ENCODE measurements around the gene DNPEP. TPM values are rescaled to one million over a fixed set of nuclear protein-coding genes. Genes with fewer than 3 reads are reported as not detected.

DNPEP gene
- total RNA-seq = 48.9 and 50.9 TPM in 2 replicates

DNA sequence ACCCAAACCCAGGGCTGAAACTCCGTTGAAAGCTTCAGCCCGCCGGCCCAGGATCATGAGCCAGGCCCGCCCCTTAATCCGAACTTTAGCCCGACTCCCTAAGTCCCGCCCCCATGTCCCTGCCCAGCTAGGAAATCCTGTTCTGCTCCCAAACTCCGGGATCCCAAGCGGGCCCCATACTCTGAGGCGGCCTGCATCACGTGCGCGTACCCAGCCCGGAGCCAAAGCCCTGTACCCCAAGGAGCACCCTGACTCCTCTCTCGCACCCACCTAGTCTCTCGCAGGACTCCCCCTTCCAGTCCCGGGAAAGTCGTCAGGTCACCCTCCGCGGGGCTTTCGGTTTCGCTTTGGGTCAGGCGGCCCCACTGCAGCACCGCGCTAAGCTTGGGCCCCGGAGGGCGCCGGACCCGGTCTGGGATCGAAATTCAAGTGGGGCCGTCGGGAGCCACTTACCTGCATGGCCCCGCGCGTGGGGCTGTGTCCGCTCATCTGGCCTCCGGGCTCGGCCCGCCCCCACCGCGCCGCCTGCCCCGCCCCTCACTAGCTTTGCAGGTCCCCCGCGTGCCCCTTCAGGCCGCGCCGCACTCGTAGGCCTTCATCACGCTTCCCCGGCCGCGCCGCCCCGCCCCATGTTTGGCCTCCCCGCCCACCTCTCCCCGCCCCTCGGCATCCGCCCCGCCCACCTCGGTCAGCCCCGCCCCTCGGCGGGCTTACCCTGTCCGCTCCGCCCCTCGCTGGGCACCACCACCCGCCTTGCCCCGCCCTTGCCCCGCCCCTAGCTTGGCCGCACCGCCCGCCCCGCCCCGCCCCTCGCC is at the start of gene DNPEP:
Gene DNPEP, minus strand, starts transcription at position 607 of the 815 bp plus-strand sequence. Its CDS starts 118 bp downstream, at position 489.
- no peak for DNase-seq (ENCODE audit: extremely low read depth, low read depth, low spot score)

DNA sequence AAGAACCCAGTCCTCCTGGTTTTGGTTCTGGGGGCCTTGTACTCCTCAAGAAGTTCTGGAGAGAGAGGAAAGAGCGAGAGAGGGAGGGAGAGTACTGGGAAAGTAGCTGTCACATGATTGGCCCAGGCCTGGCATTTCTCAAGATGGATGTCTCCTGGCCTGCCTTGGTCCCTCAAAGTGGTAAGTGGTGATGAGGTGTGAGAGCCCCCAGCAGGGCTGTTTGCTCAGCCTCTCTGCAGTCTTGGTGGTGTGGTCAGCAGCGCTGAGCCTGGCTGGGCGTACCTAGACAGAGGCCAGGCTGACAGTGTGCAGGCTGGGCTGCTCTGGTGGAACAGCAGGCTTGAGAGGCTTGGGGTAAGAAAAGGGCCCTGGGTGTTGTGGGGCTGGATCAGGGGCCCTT is 49.4 kb upstream of the DNPEP start:
- DNase-seq (ENCODE audit: extremely low read depth, low read depth, low spot score) = no peak

DNA sequence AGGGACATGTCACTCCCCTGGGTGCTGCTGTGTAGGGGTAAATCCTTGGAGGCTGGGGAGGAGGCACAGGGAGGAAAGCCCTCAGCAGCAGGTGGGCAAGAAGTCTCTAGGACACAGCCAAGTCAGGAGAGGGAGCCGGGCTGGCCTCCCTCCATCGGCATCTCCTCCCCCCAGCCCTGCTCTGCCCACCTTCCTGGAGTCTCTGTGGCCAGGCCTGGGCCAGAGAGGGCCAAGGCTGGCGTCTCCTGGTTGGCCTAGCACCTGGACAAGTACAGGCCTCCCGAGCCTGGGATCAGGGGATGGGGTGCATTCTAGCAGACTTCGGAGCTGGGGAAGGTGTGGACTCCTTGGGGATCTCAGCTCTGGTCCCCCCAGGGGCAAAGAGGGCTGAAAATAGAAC is 48.8 kb upstream of the DNPEP start:
- DNase-seq (ENCODE audit: extremely low read depth, low read depth, low spot score) = no peak

DNA sequence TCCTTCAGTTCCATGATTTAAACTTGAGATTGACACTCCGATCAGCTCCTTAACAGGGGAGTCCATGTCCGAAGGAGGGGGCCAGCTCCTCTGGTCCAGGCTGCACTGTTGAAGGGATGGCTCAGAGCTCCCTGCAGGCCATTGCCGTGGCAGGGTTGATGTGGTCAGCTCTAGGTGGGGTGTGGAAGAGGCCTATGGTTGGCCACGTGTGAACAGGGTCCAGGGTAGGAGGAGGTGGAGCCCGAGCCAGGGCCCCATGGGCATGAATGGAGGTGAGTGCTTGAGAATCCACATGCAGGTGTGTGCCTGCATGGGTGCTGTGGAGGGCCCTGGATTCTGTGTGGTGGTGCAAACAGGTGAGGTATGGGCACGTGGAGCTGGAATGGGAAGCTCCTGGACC is 48.0 kb upstream of the DNPEP start:
- no peak for DNase-seq (ENCODE audit: extremely low read depth, low read depth, low spot score)

DNA sequence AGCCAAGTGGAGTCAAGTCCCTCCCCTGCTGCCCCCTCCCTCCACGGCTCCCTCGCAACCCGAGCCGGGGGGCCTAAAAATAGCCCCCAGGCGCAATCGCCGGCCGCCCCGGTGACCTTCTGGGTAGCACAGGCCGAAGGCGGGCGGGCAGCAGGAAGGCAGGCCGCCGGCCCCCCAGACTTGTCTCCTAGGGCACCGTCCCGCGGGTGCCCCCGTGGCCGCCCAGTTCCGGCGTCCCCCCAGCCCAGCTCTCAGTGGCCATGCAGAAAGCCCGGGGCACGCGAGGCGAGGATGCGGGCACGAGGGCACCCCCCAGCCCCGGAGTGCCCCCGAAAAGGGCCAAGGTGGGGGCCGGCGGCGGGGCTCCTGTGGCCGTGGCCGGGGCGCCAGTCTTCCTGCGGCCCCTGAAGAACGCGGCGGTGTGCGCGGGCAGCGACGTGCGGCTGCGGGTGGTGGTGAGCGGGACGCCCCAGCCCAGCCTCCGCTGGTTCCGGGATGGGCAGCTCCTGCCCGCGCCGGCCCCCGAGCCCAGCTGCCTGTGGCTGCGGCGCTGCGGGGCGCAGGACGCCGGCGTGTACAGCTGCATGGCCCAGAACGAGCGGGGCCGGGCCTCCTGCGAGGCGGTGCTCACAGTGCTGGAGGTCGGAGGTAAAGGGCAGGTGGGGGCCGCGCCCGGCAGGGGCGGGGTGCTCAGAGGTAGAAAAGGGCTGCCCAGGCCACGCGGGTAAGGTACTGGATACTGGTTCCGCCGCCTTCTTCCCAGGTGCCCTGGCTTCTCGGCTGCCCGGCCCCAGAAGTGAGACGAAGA is 47.2 kb upstream of the DNPEP start, which contains the start of gene SPEG:
Gene SPEG, plus strand, starts transcription at position 126 of the 808 bp plus-strand sequence. Its CDS starts 135 bp downstream, at position 261.
- no peak for DNase-seq (ENCODE audit: extremely low read depth, low read depth, low spot score)

DNA sequence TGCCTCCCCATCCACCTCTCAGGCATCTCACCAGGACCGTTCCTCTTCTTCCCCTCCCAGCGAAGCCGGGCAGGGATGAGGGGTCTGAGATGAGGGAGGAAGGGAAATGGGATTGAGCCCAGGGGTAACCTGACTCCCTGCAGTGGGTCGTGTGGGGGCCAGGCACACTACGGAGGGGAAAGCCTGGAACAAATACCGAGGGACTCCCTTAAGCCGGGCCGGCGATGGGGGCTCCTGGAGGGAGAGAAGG is 46.7 kb upstream of the DNPEP start:
- no peak for DNase-seq (ENCODE audit: extremely low read depth, low read depth, low spot score)

DNA sequence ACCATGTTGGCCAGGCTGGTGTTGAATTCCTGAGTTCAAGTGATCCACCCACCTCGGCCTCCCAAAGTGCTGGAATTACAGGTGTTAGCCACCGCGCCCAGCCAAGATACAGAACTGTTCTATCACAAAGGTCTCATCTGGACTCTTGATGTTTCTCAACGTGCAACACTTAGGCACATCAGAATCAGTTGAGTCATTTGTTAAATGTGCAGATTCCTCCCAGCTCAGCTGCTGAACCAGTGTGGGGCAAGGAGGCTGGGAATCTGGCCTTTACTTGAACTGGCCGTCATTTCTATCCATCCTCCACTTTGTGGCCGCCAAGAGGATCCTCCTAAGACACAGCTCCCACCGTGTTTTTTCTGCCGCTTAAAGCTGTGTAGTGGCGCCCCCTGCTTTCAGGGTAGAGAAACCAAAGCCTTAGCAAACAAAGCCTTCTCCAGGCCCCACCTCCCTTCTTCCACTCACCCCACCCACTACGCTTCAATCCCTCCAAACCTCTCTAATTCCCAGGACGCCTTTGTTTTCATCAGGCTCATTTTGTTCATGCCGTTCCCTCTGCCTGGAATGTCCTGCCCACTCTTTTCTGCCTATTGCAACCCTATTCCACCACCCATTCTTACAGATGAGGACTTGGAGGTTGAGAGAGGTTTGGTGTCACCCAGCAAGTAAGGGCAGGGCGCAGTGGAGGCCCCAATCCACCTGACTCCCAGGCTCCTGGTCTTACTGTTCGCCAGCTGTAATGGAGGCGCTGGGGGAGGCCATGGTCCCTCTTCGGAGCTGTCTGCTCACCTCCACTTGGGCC is 46.2 kb upstream of the DNPEP start:
- no peak for DNase-seq (ENCODE audit: extremely low read depth, low read depth, low spot score)

DNA sequence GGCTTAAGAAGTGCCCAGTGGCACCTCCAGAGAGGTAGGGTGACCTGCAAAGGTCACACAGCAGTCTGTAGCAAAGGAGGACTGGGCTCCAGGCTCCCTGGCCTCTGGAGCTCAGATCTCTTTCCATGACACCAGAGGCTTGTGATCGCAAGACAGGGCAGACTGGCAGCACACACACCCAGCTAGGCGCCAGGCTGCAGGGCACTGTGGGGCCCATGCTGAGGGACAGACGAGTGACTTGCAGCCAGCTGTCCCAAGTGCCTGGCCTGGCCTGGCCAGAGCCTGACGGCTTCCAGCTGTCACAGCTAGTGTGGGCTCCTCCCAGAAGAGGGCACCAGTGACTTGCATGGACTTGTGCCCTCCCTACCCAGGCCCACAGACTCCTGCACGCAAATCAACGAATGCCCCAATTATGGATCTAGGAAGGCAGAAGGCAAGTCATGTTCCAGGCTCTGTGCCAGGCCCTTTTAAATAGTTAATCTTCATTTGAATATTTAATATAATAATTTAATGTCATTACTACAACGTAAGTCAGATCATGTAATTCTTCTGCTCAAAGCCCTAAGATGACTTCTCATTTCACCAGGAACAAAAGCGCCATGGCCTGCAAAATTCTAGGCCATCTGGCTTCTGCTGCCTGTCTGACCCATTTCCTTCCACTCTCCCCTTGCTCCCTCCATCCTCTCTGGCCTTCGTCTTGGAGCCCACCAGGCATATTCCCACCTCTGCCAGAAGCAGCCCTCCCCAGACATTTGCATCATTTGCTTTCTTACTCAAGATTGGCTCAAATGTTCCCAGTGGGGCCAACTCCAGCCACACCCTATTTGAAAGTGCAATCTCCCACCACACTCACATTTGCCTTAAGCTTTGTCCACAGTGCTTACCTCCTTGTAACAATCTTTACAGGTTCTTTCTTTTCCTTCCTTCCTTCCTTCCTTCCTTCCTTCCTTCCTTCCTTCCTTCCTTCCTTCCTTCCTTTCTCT is 43.2 kb upstream of the DNPEP start:
- no peak for DNase-seq (ENCODE audit: extremely low read depth, low read depth, low spot score)

DNA sequence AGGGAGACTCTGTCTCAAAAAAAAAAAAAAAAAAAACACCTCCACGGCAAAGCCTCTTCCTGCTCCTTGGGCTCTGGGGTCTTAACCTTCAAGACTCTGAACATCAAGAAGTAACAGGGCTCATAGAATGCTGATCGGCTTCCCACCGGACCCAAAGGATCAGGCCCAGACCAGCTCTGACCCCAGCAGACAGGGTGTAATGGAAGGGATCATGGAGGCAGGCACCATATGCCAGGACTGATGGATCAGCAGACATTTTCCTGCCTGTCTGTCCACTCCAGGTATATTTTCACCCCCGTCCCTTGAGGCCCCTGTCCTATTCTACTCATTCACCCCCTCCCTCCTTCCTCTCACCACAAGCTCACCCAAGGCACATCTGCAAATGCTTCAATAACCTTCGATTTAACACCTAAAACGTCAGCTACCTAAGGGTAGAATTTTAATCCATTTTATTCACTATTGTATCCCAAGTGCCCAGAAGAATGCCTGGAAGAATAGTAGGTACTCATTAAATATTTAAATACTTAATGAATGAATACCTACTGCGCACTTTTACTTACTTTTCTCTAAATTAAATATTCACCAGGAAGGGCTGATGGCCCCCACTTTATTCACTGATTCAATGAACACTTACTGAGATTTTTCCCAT is 42.4 kb upstream of the DNPEP start:
- no peak for DNase-seq (ENCODE audit: extremely low read depth, low read depth, low spot score)

DNA sequence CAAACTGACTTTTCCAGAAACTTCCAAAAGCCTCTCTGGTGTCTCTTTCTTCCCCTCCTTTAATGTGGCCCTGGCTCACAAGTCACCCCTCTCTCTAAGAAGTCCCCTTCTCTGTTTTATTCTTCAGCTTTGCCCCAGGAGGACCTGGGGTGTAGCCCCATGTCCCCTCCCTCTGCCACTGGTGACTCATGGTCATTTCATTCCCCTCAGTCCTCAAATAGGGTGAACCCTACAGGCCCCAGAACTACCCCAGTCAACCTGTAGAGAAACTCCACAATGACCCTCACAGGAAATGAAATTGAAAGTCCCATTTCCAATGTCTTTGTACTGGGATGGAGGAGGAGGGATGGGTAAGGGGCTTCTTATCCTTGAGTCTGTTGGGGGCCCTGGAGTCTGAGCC is 40.8 kb upstream of the DNPEP start:
- no peak for DNase-seq (ENCODE audit: extremely low read depth, low read depth, low spot score)

DNA sequence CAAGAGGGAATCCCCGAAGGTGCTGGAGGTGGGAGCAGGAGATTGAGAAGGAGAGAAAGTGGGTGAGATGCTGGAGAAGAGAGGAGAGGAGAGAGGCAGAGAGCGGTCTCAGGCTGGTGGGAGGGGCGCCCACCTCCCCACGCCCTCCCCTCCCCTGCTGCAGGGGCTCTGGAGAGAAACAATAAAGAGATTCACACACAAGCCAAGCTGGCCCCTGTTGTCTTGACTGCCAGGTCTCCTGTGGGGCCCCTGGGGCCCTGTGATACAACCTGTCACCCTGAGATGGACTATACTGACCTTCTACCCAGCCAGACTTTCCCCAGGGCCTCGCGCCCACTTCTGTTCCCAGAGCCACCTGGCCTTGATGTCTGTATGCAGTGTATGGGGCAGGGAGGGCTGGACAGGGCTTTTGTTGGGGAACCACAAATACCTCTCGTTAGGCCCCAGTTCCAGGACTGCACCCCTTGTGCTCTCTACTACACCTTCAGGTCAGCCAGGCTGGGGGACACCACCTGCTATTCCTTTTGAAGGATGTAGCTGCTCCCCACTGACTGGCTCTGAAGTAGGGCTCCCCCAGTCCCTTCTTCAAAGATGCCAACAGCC is 38.9 kb upstream of the DNPEP start:
- DNase-seq (ENCODE audit: extremely low read depth, low read depth, low spot score) = no peak

DNA sequence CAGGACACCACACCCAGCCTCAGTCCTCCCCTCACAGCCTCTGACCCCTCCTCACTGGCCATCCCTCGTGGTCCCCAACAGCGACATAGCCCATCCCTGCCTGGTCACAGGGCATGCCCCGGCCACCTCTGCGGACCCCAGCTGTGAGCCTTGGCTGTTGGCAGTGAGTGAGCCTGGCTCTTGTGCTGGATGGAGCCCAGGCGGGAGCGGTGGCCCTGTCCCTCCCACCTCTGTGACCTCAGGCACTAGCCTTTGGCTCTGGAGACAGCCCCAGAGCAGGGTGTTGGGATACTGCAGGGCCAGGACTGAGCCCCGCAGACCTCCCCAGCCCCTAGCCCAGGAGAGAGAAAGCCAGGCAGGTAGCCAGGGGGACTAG is 38.3 kb upstream of the DNPEP start:
- DNase-seq (ENCODE audit: extremely low read depth, low read depth, low spot score) = no peak

DNA sequence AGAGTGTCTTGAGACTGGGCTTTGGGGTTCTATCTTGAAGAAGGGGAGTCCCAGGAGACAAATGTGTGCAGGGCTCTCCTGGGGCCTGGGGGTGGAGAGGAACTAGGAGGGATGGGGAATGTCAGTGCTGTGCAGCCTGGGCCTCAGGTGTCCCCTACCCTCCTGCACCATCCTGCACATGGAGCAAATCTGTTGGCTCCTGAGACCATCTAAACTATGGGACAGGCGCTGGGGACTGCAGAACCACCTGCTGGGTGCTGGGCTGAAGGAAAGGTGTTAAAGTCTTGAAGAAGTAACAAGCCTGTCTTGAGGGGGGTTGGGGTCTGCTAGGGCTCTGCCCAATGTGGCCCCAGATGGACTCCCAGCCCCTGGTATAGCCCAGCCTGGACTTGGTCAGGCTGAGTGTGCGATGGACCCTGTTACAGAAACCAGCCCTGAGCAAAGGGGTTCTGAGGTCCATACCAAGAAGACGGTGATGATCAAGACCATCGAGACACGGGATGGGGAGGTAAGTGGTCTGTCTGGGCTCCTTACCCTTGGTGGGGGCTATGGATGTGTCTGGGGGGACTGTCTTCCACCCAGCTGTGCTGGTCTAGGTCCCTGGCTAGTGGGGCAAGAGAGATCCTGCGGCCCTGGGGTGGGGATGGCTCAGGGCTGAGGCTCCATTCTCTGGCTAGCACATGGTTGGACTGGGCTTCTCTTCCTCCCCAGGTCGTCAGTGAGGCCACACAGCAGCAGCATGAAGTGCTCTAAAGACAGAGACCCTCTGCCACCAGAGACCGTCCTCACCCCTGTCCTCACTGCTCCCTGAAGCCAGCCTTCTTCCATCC is 37.7 kb upstream of the DNPEP start:
- no peak for DNase-seq (ENCODE audit: extremely low read depth, low read depth, low spot score)

DNA sequence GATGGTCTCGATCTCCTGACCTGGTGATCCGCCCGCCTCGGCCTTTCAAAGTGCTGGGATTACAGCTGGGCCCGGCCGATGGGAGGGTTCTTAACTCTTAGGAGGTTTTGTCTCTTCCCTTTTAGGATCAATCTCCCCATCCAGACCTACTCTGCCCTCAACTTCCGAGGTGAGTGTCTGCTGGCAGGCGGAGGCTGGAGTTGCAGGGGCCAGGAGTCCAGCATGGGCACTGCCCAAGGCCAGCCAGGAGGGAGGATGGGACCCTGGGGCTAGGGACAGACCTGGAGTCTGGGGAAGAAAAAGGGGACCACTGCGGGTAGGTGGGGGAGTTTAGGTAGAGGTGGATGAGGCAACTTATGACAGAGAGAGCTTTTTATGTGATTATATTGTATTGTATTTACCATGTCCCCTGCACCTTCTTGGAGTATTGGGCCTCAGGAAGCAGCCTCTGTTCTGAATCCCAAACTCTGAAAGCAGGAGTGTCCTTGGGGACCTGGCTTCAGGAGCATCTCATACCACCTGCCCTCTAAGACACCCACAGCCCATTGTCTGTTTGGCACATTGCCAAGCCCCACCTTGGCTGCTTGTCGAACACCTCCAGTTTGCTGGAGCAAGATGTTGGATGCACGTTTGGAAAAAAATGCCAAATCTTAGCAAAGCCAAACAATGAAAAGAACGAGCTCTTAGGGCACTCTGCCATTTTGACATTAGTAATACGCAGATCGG is 36.1 kb upstream of the DNPEP start:
- DNase-seq (ENCODE audit: extremely low read depth, low read depth, low spot score) = no peak

DNA sequence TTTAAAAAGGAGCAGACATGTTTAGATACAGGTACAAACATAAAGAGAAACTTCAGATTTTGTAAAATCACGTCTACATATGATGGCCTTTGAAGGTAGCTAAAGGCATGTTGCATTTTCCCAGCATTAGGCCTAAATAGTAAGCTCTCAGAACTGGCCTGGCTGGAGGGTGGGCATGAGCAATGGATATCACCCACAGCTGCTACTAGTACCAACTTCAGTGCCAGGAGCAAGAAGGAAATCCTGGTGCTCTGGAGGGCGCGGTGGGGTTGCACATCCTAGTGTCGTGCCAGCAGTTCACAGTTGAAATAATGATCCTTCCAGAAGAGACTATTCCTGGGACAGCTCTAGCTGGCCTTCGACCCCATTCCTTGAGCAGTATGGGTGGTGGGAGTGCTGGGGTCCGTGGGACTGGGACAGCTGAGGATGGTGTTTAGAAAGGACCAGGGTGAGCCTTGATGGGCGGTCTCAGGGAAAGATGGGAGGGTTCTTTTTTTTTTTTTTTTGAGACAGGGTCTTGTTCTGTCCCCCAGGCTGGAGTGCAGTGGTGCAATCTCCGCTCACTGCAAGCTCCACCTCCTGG is 35.3 kb upstream of the DNPEP start:
- no peak for DNase-seq (ENCODE audit: extremely low read depth, low read depth, low spot score)

DNA sequence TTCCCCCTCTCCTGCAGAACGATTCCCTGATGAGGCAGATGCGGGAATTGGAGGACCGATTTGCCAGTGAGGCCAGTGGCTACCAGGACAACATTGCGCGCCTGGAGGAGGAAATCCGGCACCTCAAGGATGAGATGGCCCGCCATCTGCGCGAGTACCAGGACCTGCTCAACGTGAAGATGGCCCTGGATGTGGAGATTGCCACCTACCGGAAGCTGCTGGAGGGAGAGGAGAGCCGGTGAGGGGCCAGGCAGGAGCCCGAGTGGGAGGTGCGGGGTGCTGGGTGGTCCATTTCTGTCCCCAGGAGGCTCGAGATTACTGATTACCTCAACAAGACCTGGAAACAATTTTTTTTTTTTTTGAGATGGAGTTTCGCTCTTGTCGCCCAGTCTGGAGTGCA is 33.6 kb upstream of the DNPEP start:
- no peak for DNase-seq (ENCODE audit: extremely low read depth, low read depth, low spot score)

DNA sequence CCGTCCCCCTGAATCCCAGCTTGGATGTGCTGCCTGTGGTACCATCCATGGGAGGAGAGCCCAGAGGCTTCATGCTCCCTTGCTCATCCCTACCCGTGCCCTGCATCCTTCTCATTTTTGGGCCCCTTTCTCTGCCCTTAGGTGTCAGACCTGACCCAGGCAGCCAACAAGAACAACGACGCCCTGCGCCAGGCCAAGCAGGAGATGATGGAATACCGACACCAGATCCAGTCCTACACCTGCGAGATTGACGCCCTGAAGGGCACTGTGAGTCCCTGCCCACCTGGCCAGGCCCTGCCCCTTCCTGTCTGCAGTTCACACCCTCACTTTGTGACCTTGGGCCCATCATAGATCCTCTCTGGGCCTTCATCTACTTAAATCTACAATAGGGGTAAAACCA is 33.0 kb upstream of the DNPEP start:
- no peak for DNase-seq (ENCODE audit: extremely low read depth, low read depth, low spot score)
